Muscle layer of colon (tissue), 2 donors: ENCODE results near the gene OR5W2.
"Not testable (repeated sequence)": the region's sequence is repeated elsewhere in the genome, so short reads cannot be mapped to it uniquely, and the experiment has no call there.

Experiments
- H3K27ac ChIP-seq: one replicate; pipeline ENCODE4 v1.7.0; 2013; ENCODE audit warnings: low read depth, mild to moderate bottlenecking, low read length, moderate library complexity
- H3K27me3 ChIP-seq, 2 donors: one replicate each; pipeline ENCODE4 v1.7.0; 2013; ENCODE audit warnings: low read length in 2 of 2, mild to moderate bottlenecking in 2 of 2; ENCODE audit not compliant: insufficient read depth in 2 of 2, control insufficient read depth in 1 of 2
- H3K36me3 ChIP-seq: one replicate; pipeline ENCODE4 v1.7.0; 2013; ENCODE audit warnings: mild to moderate bottlenecking, low read length; ENCODE audit not compliant: insufficient read depth
- H3K4me1 ChIP-seq: one replicate; pipeline ENCODE4 v1.7.0; 2013; ENCODE audit warnings: mild to moderate bottlenecking, low read length; ENCODE audit not compliant: insufficient read depth
- H3K4me3 ChIP-seq, 2 donors: one replicate each; pipeline ENCODE4 v1.7.0; 2013; ENCODE audit warnings: low read length in 2 of 2, low read depth in 1 of 2, mild to moderate bottlenecking in 1 of 2, moderate library complexity in 1 of 2
- H3K9ac ChIP-seq: one replicate; pipeline ENCODE4 v1.7.0; 2013; ENCODE audit warnings: low read length
- H3K9me3 ChIP-seq: one replicate; pipeline ENCODE4 v1.7.0; 2013; ENCODE audit warnings: mild to moderate bottlenecking, low read length
- donor health status: abdominal sarcoma.
- donor health status: Adenocarcinoma of cecum.

The OR5W2 gene

GRCh38 chr11:55914482-55914881 is at the start of gene OR5W2:
Gene OR5W2, minus strand, starts transcription at chr11:55914582. Its CDS starts 0 bp downstream, at chr11:55914582.
- Histone ChIP-seq H3K4me3 (no peak within 1 kb of the TSS), H3K9me3 (no peaks in the 10 kb centered on the region), H3K27ac (no peak within 1 kb of the TSS), H3K4me1 (no peaks in the 10 kb centered on the region), H3K9ac (no peak within 1 kb of the TSS), H3K36me3 (no peaks in the 10 kb centered on the region), H3K27me3 (no peaks in the 10 kb centered on the region)

- H3K9ac ChIP-seq: no peak overlapping the region
Measured at GRCh38 chr11:55956521-55956920, 42.1 kb upstream of the OR5W2 start.

GRCh38 chr11:55949330-55949729 is 34.9 kb upstream of the OR5W2 start:
- Histone ChIP-seq H3K36me3 (no peaks in the 10 kb centered on the region), H3K27ac (no peak overlapping the region), H3K4me3 (no peak overlapping the region), H3K4me1 (no peaks in the 10 kb centered on the region), H3K9me3 (no peaks in the 10 kb centered on the region), H3K9ac (no peak overlapping the region), H3K27me3 (no peaks in the 10 kb centered on the region)

More at GRCh38 chr11:55956521-55956920, 42.1 kb upstream of the OR5W2 start:
- Histone ChIP-seq H3K27ac (no peak overlapping the region), H3K4me3 (no peak overlapping the region), H3K27me3 (no peaks in the 10 kb centered on the region), H3K9me3 (no peaks in the 10 kb centered on the region), H3K4me1 (no peaks in the 10 kb centered on the region), H3K36me3 (no peaks in the 10 kb centered on the region)

GRCh38 chr11:55942785-55943392 is 28.5 kb upstream of the OR5W2 start:
- no peaks in the 10 kb centered on the region for H3K4me1 ChIP-seq
- no peak overlapping the region for H3K9ac ChIP-seq
- no peaks in the 10 kb centered on the region for H3K9me3 ChIP-seq
- H3K4me3 ChIP-seq: no peak overlapping the region
- H3K27ac ChIP-seq: no peak overlapping the region
- H3K36me3 ChIP-seq: no peaks in the 10 kb centered on the region
- H3K27me3 ChIP-seq: no peaks in the 10 kb centered on the region

- Histone ChIP-seq H3K27me3 (no peaks in the 10 kb centered on the region), H3K4me1 (no peaks in the 10 kb centered on the region), H3K4me3 (no peak within 1 kb of the TSS), H3K36me3 (no peaks in the 10 kb centered on the region), H3K9me3 (no peaks in the 10 kb centered on the region), H3K9ac (no peak within 1 kb of the TSS), H3K27ac (no peak within 1 kb of the TSS)
Measured at GRCh38 chr11:55936300-55936699, 21.9 kb upstream of the OR5W2 start, which contains the start of gene OR5I1. Gene OR5I1, minus strand, starts transcription at chr11:55936400. Its CDS starts 0 bp downstream, at chr11:55936400.

GRCh38 chr11:55920537-55920936 is 6.2 kb upstream of the OR5W2 start:
- Histone ChIP-seq H3K4me3 (no peak overlapping the region), H3K9me3 (no peaks in the 10 kb centered on the region), H3K9ac (no peak overlapping the region), H3K4me1 (no peaks in the 10 kb centered on the region), H3K27ac (no peak overlapping the region), H3K36me3 (no peaks in the 10 kb centered on the region), H3K27me3 (no peaks in the 10 kb centered on the region)

- Histone ChIP-seq H3K27ac (no peak overlapping the region), H3K4me1 (no peaks in the 10 kb centered on the region), H3K9me3 (no peaks in the 10 kb centered on the region), H3K36me3 (no peaks in the 10 kb centered on the region), H3K4me3 (no peak overlapping the region), H3K27me3 (no peaks in the 10 kb centered on the region), H3K9ac (no peak overlapping the region)
Measured at GRCh38 chr11:55902308-55902707, 12.1 kb downstream of the OR5W2 start.

- H3K27ac ChIP-seq: no peak overlapping the region
- no peak overlapping the region for H3K4me3 ChIP-seq
- no peaks in the 10 kb centered on the region for H3K4me1 ChIP-seq
- no peak overlapping the region for H3K9ac ChIP-seq
- no peaks in the 10 kb centered on the region for H3K9me3 ChIP-seq
- H3K27me3 ChIP-seq: no peaks in the 10 kb centered on the region
- H3K36me3 ChIP-seq: no peaks in the 10 kb centered on the region
Measured at GRCh38 chr11:55895216-55895615, 19.2 kb downstream of the OR5W2 start.

- not testable (repeated sequence) for H3K9ac ChIP-seq, H3K4me1 ChIP-seq, H3K27me3 ChIP-seq, H3K4me3 ChIP-seq, H3K36me3 ChIP-seq, H3K27ac ChIP-seq, H3K9me3 ChIP-seq
Measured at GRCh38 chr11:55885481-55885880, 28.9 kb downstream of the OR5W2 start.

- not testable (repeated sequence) for H3K4me3 ChIP-seq, H3K27ac ChIP-seq, H3K36me3 ChIP-seq, H3K4me1 ChIP-seq, H3K9me3 ChIP-seq, H3K27me3 ChIP-seq, H3K9ac ChIP-seq
Measured at GRCh38 chr11:55884995-55885394, 29.4 kb downstream of the OR5W2 start.

- H3K4me3 ChIP-seq, H3K27ac ChIP-seq, H3K36me3 ChIP-seq, H3K9ac ChIP-seq, H3K4me1 ChIP-seq, H3K9me3 ChIP-seq, H3K27me3 ChIP-seq: not testable (repeated sequence)
Measured at GRCh38 chr11:55882997-55883396, 31.4 kb downstream of the OR5W2 start, which contains the start of gene TRIM51. Gene TRIM51, plus strand, starts transcription at chr11:55883297. Its CDS starts 2,132 bp downstream, at chr11:55885429.

- not testable (repeated sequence) for H3K9me3 ChIP-seq, H3K27ac ChIP-seq, H3K9ac ChIP-seq, H3K27me3 ChIP-seq, H3K4me1 ChIP-seq, H3K4me3 ChIP-seq, H3K36me3 ChIP-seq
Measured at GRCh38 chr11:55873146-55873545, 41.2 kb downstream of the OR5W2 start.
